WI38 (cell line): ENCODE results near the gene LRRC32.

ENCODE experiments used
- H3K4me3 ChIP-seq: 2 replicates; pipeline ENCODE4 v1.5.1; 2011; ENCODE audit warnings: low read depth, mild to moderate bottlenecking, control low read depth, low read length
- TF ChIP-seq, protein P1 (sequence below): IDR thresholded peaks from 2 replicates; pipeline ENCODE4 v1.5.1; 2012; ENCODE audit warnings: low read depth, mild to moderate bottlenecking, control low read depth, low read length

The LRRC32 gene

DNA sequence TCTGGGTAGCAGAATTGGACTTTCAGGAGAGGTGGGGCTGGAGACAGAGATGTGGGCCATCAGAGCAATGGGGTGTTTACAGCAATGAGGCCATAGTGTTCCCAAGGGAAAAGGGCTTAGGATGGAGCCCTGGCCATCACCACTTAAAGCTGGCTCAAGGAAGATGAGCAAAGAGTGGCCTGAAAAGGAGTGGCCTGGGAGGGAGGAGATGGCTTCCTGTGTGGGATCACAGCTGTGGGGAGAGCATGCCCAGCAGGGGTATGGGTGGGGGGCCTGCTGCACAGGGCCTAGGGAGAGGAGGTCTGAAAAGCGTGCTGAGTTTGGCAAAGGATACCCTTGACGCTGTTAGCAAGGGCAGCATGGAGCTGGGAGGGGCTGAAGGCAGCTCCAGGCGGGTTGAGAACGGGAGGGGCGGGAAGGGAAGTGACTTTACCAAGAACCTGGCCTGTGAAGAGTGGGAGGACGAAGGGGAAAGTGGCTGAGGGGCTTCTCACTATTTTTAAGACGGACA lies 13.9 kb downstream of the LRRC32 start:
- TF ChIP-seq, protein P1, sequence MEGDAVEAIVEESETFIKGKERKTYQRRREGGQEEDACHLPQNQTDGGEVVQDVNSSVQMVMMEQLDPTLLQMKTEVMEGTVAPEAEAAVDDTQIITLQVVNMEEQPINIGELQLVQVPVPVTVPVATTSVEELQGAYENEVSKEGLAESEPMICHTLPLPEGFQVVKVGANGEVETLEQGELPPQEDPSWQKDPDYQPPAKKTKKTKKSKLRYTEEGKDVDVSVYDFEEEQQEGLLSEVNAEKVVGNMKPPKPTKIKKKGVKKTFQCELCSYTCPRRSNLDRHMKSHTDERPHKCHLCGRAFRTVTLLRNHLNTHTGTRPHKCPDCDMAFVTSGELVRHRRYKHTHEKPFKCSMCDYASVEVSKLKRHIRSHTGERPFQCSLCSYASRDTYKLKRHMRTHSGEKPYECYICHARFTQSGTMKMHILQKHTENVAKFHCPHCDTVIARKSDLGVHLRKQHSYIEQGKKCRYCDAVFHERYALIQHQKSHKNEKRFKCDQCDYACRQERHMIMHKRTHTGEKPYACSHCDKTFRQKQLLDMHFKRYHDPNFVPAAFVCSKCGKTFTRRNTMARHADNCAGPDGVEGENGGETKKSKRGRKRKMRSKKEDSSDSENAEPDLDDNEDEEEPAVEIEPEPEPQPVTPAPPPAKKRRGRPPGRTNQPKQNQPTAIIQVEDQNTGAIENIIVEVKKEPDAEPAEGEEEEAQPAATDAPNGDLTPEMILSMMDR: no peak
- H3K4me3 ChIP-seq: no peak overlapping the region

DNA sequence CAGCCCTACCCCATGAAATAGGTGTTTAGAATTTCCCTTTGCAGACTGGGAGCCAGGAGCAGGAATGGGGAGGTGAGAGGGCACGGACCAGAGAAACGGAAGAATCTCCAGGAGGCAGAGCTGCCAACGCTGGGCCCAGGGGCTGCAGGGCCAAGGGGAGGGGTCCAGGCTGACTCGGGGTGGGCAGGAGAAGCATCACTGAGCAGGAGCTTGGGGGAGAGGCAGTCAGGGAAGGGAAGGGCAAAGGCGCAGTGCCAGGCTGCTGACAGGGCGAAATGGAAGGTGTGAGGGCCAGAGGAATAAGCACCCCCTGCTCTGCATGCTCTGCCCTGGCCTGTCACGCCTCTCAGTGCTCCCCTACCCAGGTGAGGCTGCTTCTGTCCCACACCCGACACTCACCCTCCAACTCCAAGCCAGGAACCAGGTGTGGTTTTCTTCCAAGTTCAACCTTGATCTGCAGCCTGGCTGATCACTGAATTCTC lies 14.5 kb downstream of the LRRC32 start:
- TF ChIP-seq, protein P1: no peak
- H3K4me3 ChIP-seq: no peak overlapping the region

DNA sequence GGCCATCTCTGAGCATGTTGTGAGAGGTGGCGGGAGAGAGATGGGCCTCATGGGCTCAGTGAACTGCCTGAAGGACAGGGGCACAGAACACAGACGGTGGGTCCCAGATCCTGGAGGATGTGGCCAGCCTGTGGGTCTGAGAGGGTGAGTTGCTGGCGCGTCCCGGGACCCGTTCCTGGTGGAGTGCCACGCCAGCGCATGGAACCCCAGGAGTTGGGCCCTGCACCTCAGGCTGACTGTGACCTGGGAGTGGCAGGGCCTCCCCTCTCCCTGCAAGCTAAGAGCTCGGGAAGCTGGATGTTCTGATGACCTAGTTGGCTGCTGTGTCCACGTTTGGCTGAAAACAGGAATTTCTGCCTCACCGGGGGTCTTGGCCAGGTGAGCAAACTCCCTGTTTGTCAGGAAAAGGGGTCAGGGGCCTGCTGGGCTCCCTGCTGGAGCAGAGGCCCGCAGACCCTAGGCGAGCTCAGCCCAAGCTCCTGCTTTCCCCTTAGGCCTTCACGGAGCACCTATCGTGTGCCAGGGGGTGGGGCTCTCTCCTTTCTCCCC lies 15.0 kb downstream of the LRRC32 start:
- H3K4me3 ChIP-seq: no peak overlapping the region
- TF ChIP-seq, protein P1: no peak

DNA sequence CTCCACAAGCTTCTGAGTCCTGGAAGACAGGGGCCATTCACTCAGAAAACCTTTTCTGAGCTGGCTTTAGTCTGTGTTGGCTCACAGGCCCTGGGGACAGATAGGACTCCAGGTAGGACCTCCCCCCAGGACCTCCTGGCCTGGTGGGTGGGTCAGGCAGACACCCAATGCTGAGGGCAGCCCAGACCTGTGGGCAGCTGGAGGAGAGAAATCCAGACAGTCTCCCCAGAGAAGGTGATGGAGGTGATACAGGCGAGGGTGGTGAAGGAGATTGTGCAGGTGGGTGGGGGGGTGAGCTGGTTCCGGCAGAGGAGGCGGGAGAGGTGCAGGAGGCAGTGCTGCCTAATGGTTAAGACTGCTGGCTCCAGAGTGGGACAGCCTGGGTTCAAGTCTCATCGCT lies 15.6 kb downstream of the LRRC32 start:
- TF ChIP-seq, protein P1: no peak
- no peak overlapping the region for H3K4me3 ChIP-seq

DNA sequence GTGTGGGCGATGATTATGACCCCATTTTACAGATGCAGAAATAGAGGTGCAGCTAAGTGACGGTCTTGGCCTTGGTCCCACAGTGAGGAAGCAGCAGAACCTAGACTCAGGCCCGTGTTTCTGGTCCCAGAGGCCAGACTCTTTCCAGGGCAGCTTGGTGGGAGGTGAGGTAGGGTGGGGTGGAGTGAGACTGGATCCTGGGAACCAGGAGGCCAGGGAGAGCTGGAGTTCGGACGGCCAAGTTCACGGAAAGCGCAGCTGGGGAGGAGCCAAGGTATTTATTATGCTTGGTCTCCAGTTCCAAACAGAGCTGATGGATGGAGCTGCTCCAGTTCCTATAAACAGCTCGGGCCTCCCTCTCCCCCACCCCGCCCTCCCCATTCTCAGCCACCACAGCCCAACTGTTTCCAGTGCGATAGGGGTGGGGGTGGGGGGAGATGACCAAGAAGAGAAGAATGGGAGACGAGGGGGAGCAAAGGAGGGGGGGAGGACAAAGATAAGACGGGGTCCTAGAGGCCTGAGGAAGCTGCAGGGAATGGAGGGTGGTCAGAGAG lies 16.2 kb downstream of the LRRC32 start:
- no peak overlapping the region for H3K4me3 ChIP-seq
- TF ChIP-seq, protein P1: no peak

DNA sequence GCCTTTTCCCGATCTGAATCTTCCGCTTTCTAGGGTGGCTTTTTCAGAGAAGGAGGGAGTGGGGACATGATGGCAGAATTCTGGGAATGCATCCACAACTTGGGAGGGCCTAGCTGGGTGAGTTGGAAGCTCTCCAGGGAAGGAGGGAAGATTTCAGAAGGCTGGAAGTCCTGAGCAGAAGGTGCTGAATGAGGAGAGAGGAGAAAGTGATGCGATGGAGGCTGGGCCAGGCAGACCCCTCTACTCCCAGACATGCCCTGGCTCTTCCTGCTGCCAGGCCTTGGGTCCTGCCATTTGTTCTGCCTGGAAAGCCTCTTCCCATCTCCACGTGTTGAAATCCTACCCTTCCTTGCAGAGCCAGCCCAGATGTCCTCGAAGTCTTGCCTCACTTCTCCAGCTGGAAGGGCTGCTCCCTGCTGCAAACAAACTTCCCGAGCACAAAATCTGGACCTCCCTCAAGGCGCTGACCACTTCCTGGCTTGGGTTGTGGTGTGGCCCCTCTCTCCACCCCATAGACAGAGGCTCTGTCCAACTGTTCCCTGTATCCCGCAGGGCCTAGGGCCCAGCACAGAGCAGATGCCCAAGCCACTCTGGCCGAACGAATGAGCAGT lies 16.8 kb downstream of the LRRC32 start:
- TF ChIP-seq, protein P1: no peak
- H3K4me3 ChIP-seq: no peak overlapping the region

DNA sequence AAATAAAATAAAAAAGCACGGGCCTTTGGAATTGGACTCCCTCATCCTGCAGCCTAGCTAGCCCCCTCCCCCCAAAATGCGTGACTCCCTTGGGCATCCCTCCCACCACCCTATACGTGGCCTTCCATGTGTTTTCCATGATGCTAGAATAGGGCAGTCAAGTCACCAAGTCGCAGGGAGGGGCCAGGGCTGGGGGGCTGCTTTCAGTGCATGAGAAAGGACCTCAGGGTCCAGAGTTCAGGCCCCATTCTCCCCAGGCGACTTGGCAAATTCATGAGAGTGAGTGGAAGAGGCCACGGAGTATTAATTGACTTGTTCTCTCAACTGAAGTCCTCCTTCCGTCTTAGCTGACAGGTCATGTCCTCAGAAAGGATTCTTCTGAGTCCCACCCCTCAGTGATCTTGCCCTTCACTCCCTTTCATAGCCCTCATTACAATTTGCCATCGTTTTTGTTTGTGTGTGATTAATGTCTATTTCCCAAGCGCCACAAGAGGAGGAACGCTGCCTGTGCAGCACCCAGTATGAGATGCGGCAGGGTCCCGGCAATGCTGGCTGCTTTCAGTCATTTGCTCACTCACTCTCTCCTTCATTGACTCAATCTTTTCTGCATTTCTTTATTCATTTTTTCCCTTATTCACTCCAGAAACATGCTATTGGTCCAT lies 17.4 kb downstream of the LRRC32 start:
- no peak overlapping the region for H3K4me3 ChIP-seq
- TF ChIP-seq, protein P1: no peak
